Activated CD4-positive, alpha-beta T cell treated with anti-CD3 and anti-CD28 coated beads, Interleukin-2, amount 10 ng/mL, durations not matched to agents 24 days and 14 days (primary cell): ENCODE results near the gene CFAP77. TPM values are rescaled to one million over a fixed set of nuclear protein-coding genes. Genes with fewer than 3 reads are reported as not detected.

Experiments used
- DNase-seq: peaks from one replicate; pipeline ENCODE4 v3.0.0; 2022
- H3K27ac Mint-ChIP-seq: one replicate; pipeline ENCODE4 v1.8.0; 2022; ENCODE audit warnings: mild to moderate bottlenecking, mixed read lengths
- H3K27me3 Mint-ChIP-seq: one replicate; pipeline ENCODE4 v1.8.0; 2022; ENCODE audit warnings: mixed read lengths
- H3K36me3 Mint-ChIP-seq: one replicate; pipeline ENCODE4 v1.8.0; 2022; ENCODE audit warnings: low read depth, mild to moderate bottlenecking, mixed read lengths
- H3K4me1 Mint-ChIP-seq: one replicate; pipeline ENCODE4 v1.8.0; 2021; ENCODE audit warnings: mixed read lengths
- H3K4me3 Mint-ChIP-seq: one replicate; pipeline ENCODE4 v1.8.0; 2022; ENCODE audit warnings: mild to moderate bottlenecking, moderate library complexity, mixed read lengths
- H3K9me3 Mint-ChIP-seq: one replicate; pipeline ENCODE4 v1.8.0; 2021; ENCODE audit warnings: mixed read lengths
- intact Hi-C: fragments of 100-400 bp; cut with micrococcal nuclease; formaldehyde crosslinking; loops from one replicate; pipeline ENCODE4 v1.15.1; 2023
- total RNA-seq: library from RNA; stranded (reverse); gene quantifications from 2 replicates; pipeline ENCODE4 v1.2.3, GENCODE V29; 2022

Gene CFAP77
- total RNA-seq, 1 donor from 2014 or later = not detected

GRCh38 chr9:132478353-132479050 lies 68.5 kb downstream of the CFAP77 start:
- no peak for DNase-seq
- intact Hi-C loops = no loop called here
- Mint-ChIP-seq H3K4me1 (peaks cover 8% of the 10 kb centered on the region), H3K4me3 (no peak overlapping the region), H3K27me3 (peaks cover 29% of the 10 kb centered on the region), H3K36me3 (no peaks in the 10 kb centered on the region), H3K27ac (no peak overlapping the region), H3K9me3 (no peaks in the 10 kb centered on the region)

GRCh38 chr9:132479733-132480132 lies 69.7 kb downstream of the CFAP77 start:
- no peak overlapping the region for H3K4me3 Mint-ChIP-seq
- DNase-seq = no peak
- H3K9me3 Mint-ChIP-seq = no peaks in the 10 kb centered on the region
- H3K27ac Mint-ChIP-seq = no peak overlapping the region
- intact Hi-C loops = no loop called here
- peaks cover 8% of the 10 kb centered on the region for H3K4me1 Mint-ChIP-seq
- H3K27me3 Mint-ChIP-seq = peaks cover 39% of the 10 kb centered on the region
- no peaks in the 10 kb centered on the region for H3K36me3 Mint-ChIP-seq

- H3K4me3 Mint-ChIP-seq = no peak overlapping the region
- no peaks in the 10 kb centered on the region for H3K36me3 Mint-ChIP-seq
- peaks cover 8% of the 10 kb centered on the region for H3K4me1 Mint-ChIP-seq
- no peak overlapping the region for H3K27ac Mint-ChIP-seq
- intact Hi-C loops = no loop called here
- H3K27me3 Mint-ChIP-seq = peaks cover 38% of the 10 kb centered on the region
- no peak for DNase-seq
- H3K9me3 Mint-ChIP-seq = no peaks in the 10 kb centered on the region
These were observed 71.2 kb downstream of the CFAP77 start for GRCh38 chr9:132481053-132481849.

- H3K36me3 Mint-ChIP-seq = no peaks in the 10 kb centered on the region
- H3K4me3 Mint-ChIP-seq = no peak overlapping the region
- no peak overlapping the region for H3K27ac Mint-ChIP-seq
- DNase-seq = no peak
- H3K4me1 Mint-ChIP-seq = peaks cover 14% of the 10 kb centered on the region
- H3K27me3 Mint-ChIP-seq = peaks cover 43% of the 10 kb centered on the region
- intact Hi-C loops = no loop called here
- H3K9me3 Mint-ChIP-seq = no peaks in the 10 kb centered on the region
These were observed 72.3 kb downstream of the CFAP77 start for GRCh38 chr9:132482196-132482813.

- Mint-ChIP-seq H3K27ac (no peak overlapping the region), H3K4me1 (peaks cover 21% of the 10 kb centered on the region), H3K4me3 (no peak overlapping the region), H3K36me3 (no peaks in the 10 kb centered on the region), H3K27me3 (peaks cover 54% of the 10 kb centered on the region), H3K9me3 (no peaks in the 10 kb centered on the region)
- no peak for DNase-seq
- intact Hi-C loops = loop anchor here (5.0 kb wide), 1 partner anchor 133 kb away; the partner anchor contains the start of gene SETX
These were observed 75.4 kb downstream of the CFAP77 start for GRCh38 chr9:132485393-132485792.

GRCh38 chr9:132486706-132487350 lies 76.8 kb downstream of the CFAP77 start:
- peak; percentile 80 for DNase-seq
- Mint-ChIP-seq H3K4me3 (peak overlapping the region; percentile 75), H3K27me3 (peaks cover 53% of the 10 kb centered on the region), H3K4me1 (peaks cover 19% of the 10 kb centered on the region), H3K36me3 (no peaks in the 10 kb centered on the region), H3K9me3 (no peaks in the 10 kb centered on the region), H3K27ac (peak overlapping the region; percentile 69)
- intact Hi-C loops = loop anchor here (1.0 to 5.0 kb wide), 2 partner anchors 75 to 135 kb away; partner anchors contain the start of gene SETX

- H3K27ac Mint-ChIP-seq = peak overlapping the region; percentile 69
- H3K27me3 Mint-ChIP-seq = peaks cover 50% of the 10 kb centered on the region
- intact Hi-C loops = loop anchor here (1.0 to 5.0 kb wide), 2 partner anchors 75 to 135 kb away; partner anchors contain the start of gene SETX
- H3K36me3 Mint-ChIP-seq = no peaks in the 10 kb centered on the region
- peaks cover 14% of the 10 kb centered on the region for H3K4me1 Mint-ChIP-seq
- H3K9me3 Mint-ChIP-seq = no peaks in the 10 kb centered on the region
- H3K4me3 Mint-ChIP-seq = peak overlapping the region; percentile 75
- DNase-seq = peak; percentile 68
These were observed 77.4 kb downstream of the CFAP77 start for GRCh38 chr9:132487351-132487791.

- Mint-ChIP-seq H3K36me3 (no peaks in the 10 kb centered on the region), H3K9me3 (no peaks in the 10 kb centered on the region), H3K27ac (no peak overlapping the region), H3K27me3 (peaks cover 50% of the 10 kb centered on the region), H3K4me1 (peaks cover 13% of the 10 kb centered on the region), H3K4me3 (peak overlapping the region; percentile 75)
- DNase-seq = no peak
- intact Hi-C loops = loop anchor here (1.0 to 5.0 kb wide), 2 partner anchors 76 to 136 kb away; partner anchors contain the start of gene SETX
These were observed 78.0 kb downstream of the CFAP77 start for GRCh38 chr9:132487980-132488535.

GRCh38 chr9:132488626-132489025 lies 78.6 kb downstream of the CFAP77 start:
- Mint-ChIP-seq H3K27ac (no peak overlapping the region), H3K4me1 (peaks cover 13% of the 10 kb centered on the region), H3K36me3 (no peaks in the 10 kb centered on the region), H3K9me3 (no peaks in the 10 kb centered on the region), H3K27me3 (peaks cover 44% of the 10 kb centered on the region), H3K4me3 (no peak overlapping the region)
- DNase-seq = no peak
- intact Hi-C loops = loop anchor here (5.0 kb wide), 1 partner anchor 136 kb away; the partner anchor contains the start of gene SETX

GRCh38 chr9:132489536-132489935 lies 79.5 kb downstream of the CFAP77 start:
- Mint-ChIP-seq H3K27ac (no peak overlapping the region), H3K4me3 (no peak overlapping the region), H3K36me3 (no peaks in the 10 kb centered on the region), H3K27me3 (peaks cover 40% of the 10 kb centered on the region), H3K4me1 (peaks cover 13% of the 10 kb centered on the region), H3K9me3 (no peaks in the 10 kb centered on the region)
- no peak for DNase-seq
- intact Hi-C loops = loop anchor here (5.0 kb wide), 1 partner anchor 137 kb away; the partner anchor contains the start of gene SETX

- Mint-ChIP-seq H3K27me3 (peaks cover 30% of the 10 kb centered on the region), H3K4me1 (no peaks in the 10 kb centered on the region), H3K27ac (no peak overlapping the region), H3K4me3 (no peak overlapping the region), H3K9me3 (no peaks in the 10 kb centered on the region), H3K36me3 (no peaks in the 10 kb centered on the region)
- DNase-seq = no peak
- intact Hi-C loops = no loop called here
These were observed 84.8 kb downstream of the CFAP77 start for GRCh38 chr9:132494857-132495256.

- Mint-ChIP-seq H3K27ac (no peak overlapping the region), H3K36me3 (no peaks in the 10 kb centered on the region)
- DNase-seq = no peak
These were observed 87.7 kb downstream of the CFAP77 start for GRCh38 chr9:132497731-132498130.

More at GRCh38 chr9:132497731-132498130, 87.7 kb downstream of the CFAP77 start:
- no peaks in the 10 kb centered on the region for H3K4me1 Mint-ChIP-seq
- H3K4me3 Mint-ChIP-seq = no peak overlapping the region
- H3K9me3 Mint-ChIP-seq = no peaks in the 10 kb centered on the region
- H3K27me3 Mint-ChIP-seq = peaks cover 15% of the 10 kb centered on the region
- intact Hi-C loops = no loop called here
